H1 (cell line): ENCODE data around the gene GET3. TPM values are rescaled to one million over a fixed set of nuclear protein-coding genes. Genes with fewer than 3 reads are reported as not detected.

Experiments
- CTCF ChIA-PET: fragments of 300-600 bp; sonication (Branson Sonifier 250); formaldehyde crosslinking; loops from one replicate; lab custom pipeline; 2021; ENCODE audit not compliant: partially characterized antibody; lab: Charles Lee
- POLR2A ChIA-PET: fragments of 300-600 bp; sonication (Branson Sonifier 250); formaldehyde crosslinking; loops from one replicate; lab custom pipeline; 2021; ENCODE audit warnings: inconsistent platforms; ENCODE audit not compliant: partially characterized antibody; lab: Charles Lee
- DNase-seq, 2 experiments: peaks; one replicate each; pipeline versions ENCODE4 v3.0.0 to v3.0.0-alpha.2; 2010 to 2022; ENCODE audit warnings: low spot score in 2 of 2, low read depth in 1 of 2, mixed read lengths in 1 of 2
- FAIRE-seq: peaks from 2 replicates; lab custom pipeline; 2011; peaks lifted over from hg19 to GRCh38; lab: Jason Lieb, UNC
- H2AFZ ChIP-seq: 2 replicates; pipeline ENCODE4 v1.8.1; 2012; ENCODE audit warnings: low read length, inconsistent platforms
- H2AK5ac ChIP-seq: 2 replicates; pipeline ENCODE4 v1.6.1; 2013; ENCODE audit warnings: low read depth, low read length
- H2BK120ac ChIP-seq: replicated peaks from 2 replicates; pipeline ENCODE3; 2013; ENCODE audit warnings: low read depth, low read length, inconsistent platforms
- H2BK12ac ChIP-seq: 2 replicates; pipeline ENCODE4 v1.6.1; 2013; ENCODE audit warnings: low read depth, low read length
- H2BK15ac ChIP-seq: 2 replicates; pipeline ENCODE4 v1.6.1; 2013; ENCODE audit warnings: low read length
- H2BK20ac ChIP-seq: 2 replicates; pipeline ENCODE4 v1.6.1; 2013; ENCODE audit warnings: low read length
- H2BK5ac ChIP-seq: 2 replicates; pipeline ENCODE4 v1.6.1; 2013; ENCODE audit warnings: low read depth, low read length
- H3K14ac ChIP-seq: 2 replicates; pipeline ENCODE4 v1.6.1; 2013; ENCODE audit warnings: inconsistent platforms; ENCODE audit not compliant: insufficient read length
- H3K18ac ChIP-seq: 2 replicates; pipeline ENCODE4 v1.6.1; 2013; ENCODE audit warnings: low read length; ENCODE audit errors: extremely low read depth
- H3K23ac ChIP-seq: 2 replicates; pipeline ENCODE4 v1.6.1; 2013; ENCODE audit warnings: inconsistent platforms; ENCODE audit not compliant: insufficient read length
- H3K23me2 ChIP-seq: 2 replicates; pipeline ENCODE4 v1.6.1; 2013; ENCODE audit warnings: low read depth, low read length
- H3K27ac ChIP-seq: 2 replicates; pipeline ENCODE4 v1.6.1; 2011; ENCODE audit warnings: low read depth, low read length, inconsistent platforms
- H3K27me3 ChIP-seq, 4 experiments: replicated peaks in 1 of 4; 1 replicate in 1 of 4; 2 replicates in 3 of 4; pipeline versions ENCODE4 v1.6.1 to v1.8.1; 2011 to 2013; ENCODE audit warnings: low read length in 3 of 4, mild to moderate bottlenecking in 3 of 4, inconsistent platforms in 2 of 4, mixed read lengths in 2 of 4, moderate library complexity in 1 of 4; ENCODE audit not compliant: control insufficient read depth in 3 of 4, insufficient read depth in 3 of 4; ENCODE audit errors: extremely low read depth in 1 of 4
- H3K36me3 ChIP-seq, 4 experiments: 2 replicates each; pipeline versions ENCODE4 v1.6.1 to v1.8.1; 2011 to 2013; ENCODE audit warnings: mild to moderate bottlenecking in 4 of 4, low read length in 3 of 4, moderate library complexity in 2 of 4, control low read depth in 1 of 4, inconsistent platforms in 1 of 4; ENCODE audit not compliant: insufficient read depth in 4 of 4, control insufficient read depth in 2 of 4
- H3K4ac ChIP-seq: replicated peaks from 2 replicates; pipeline ENCODE3; 2013; ENCODE audit warnings: low read length, low read depth, mixed read lengths, inconsistent platforms; ENCODE audit not compliant: insufficient read length
- H3K4me1 ChIP-seq, 4 experiments: replicated peaks in 1 of 4; 1 replicate in 1 of 4; 2 replicates in 3 of 4; pipeline versions ENCODE4 v1.6.1 to v1.8.1; 2011 to 2013; ENCODE audit warnings: low read length in 3 of 4, inconsistent platforms in 2 of 4, mixed read lengths in 1 of 4; ENCODE audit not compliant: insufficient read depth in 4 of 4, control insufficient read depth in 3 of 4
- H3K4me2 ChIP-seq, 2 experiments: 2 replicates each; pipeline versions ENCODE4 v1.6.1 to v1.8.1; 2011 to 2013; ENCODE audit warnings: low read depth in 2 of 2, low read length in 2 of 2, control low read depth in 1 of 2, inconsistent platforms in 1 of 2, mild to moderate bottlenecking in 1 of 2; ENCODE audit not compliant: insufficient read depth in 1 of 2
- H3K4me3 ChIP-seq, 4 experiments: fragments of 200-600, 300-600 bp in 1 of 4; sonication (generic), shearing (Covaris generic), sonication (Bioruptor Twin) in 1 of 4; 2 replicates each; pipeline versions ENCODE4 v1.5.1 to v1.8.1; 2011 to 2016; ENCODE audit warnings: low read length in 4 of 4, low read depth in 3 of 4, control low read depth in 2 of 4, inconsistent platforms in 2 of 4, mild to moderate bottlenecking in 2 of 4, mixed read lengths in 1 of 4, moderate library complexity in 1 of 4; ENCODE audit not compliant: insufficient read depth in 2 of 4; ENCODE audit errors: extremely low read depth in 1 of 4
- H3K56ac ChIP-seq: replicated peaks from 2 replicates; pipeline ENCODE3; 2013; ENCODE audit warnings: low read depth, mild to moderate bottlenecking, mixed read lengths, low read length, inconsistent platforms; ENCODE audit not compliant: insufficient read length
- H3K79me1 ChIP-seq: 2 replicates; pipeline ENCODE4 v1.6.1; 2013; ENCODE audit warnings: low read depth, low read length, control low read depth
- H3K79me2 ChIP-seq, 2 experiments: 2 replicates each; pipeline versions ENCODE4 v1.6.1 to v1.8.1; 2012 to 2013; ENCODE audit warnings: low read length in 2 of 2, mild to moderate bottlenecking in 2 of 2, inconsistent platforms in 1 of 2; ENCODE audit not compliant: insufficient read depth in 2 of 2, control insufficient read depth in 1 of 2
- H3K9ac ChIP-seq, 4 experiments: replicated peaks in 1 of 4; 1 replicate in 1 of 4; 2 replicates in 3 of 4; pipeline versions ENCODE4 v1.6.1 to v1.8.1; 2011 to 2013; ENCODE audit warnings: low read depth in 3 of 4, low read length in 3 of 4, control low read depth in 2 of 4, mild to moderate bottlenecking in 2 of 4, moderate library complexity in 2 of 4, inconsistent platforms in 1 of 4; ENCODE audit errors: extremely low read depth in 1 of 4
- H3K9me3 ChIP-seq, 2 experiments: 2 replicates each; pipeline versions ENCODE4 v1.6.1 to v1.8.1; 2012 to 2013; ENCODE audit warnings: mild to moderate bottlenecking in 2 of 2, moderate library complexity in 2 of 2, control low read depth in 1 of 2, inconsistent platforms in 1 of 2, low read depth in 1 of 2, low read length in 1 of 2, mixed read lengths in 1 of 2; ENCODE audit not compliant: insufficient read depth in 2 of 2
- H4K20me1 ChIP-seq, 2 experiments: replicated peaks in 1 of 2; 2 replicates each; pipeline versions ENCODE3 to v1.8.1; 2011 to 2013; ENCODE audit warnings: inconsistent platforms in 2 of 2, low read length in 2 of 2, mild to moderate bottlenecking in 1 of 2; ENCODE audit not compliant: insufficient read depth in 2 of 2, control insufficient read depth in 1 of 2
- H4K5ac ChIP-seq: 2 replicates; pipeline ENCODE4 v1.6.1; 2013; ENCODE audit warnings: low read length, low read depth, mixed read lengths, inconsistent platforms; ENCODE audit not compliant: insufficient read length
- H4K8ac ChIP-seq: 2 replicates; pipeline ENCODE4 v1.8.0; 2013; ENCODE audit warnings: mild to moderate bottlenecking, moderate library complexity, low read length, inconsistent platforms; ENCODE audit not compliant: insufficient read depth; ENCODE audit errors: extremely low read depth
- H4K91ac ChIP-seq: replicated peaks from 2 replicates; pipeline ENCODE3; 2013; ENCODE audit warnings: low read length, mixed read lengths, inconsistent platforms; ENCODE audit not compliant: insufficient read length
- SP4 ChIP-seq: IDR thresholded peaks from 2 replicates; pipeline ENCODE4 v1.6.1; 2012; ENCODE audit warnings: low read length, inconsistent platforms
- TBP ChIP-seq: IDR thresholded peaks from 2 replicates; pipeline ENCODE4 v1.6.1; 2011; ENCODE audit warnings: low read depth, low read length, improper control_type of control experiment
- WGBS, 2 experiments: shearing (Covaris generic) in 1 of 2; methylation state at CpG; one replicate each; pipeline versions ENCODE4 v1.1.6 to v1.1.7; 2013 to 2015; ENCODE audit warnings: low lambda C conversion rate in 2 of 2, mixed read lengths in 2 of 2, inconsistent platforms in 1 of 2, low coverage in 1 of 2, missing lambda C conversion rate in 1 of 2; ENCODE audit not compliant: insufficient replicate concordance in 2 of 2, insufficient coverage in 1 of 2, insufficient read length in 1 of 2; ENCODE audit errors: extremely low coverage in 1 of 2, missing lambda C conversion rate in 1 of 2; 5-methylcytosine and 5-hydroxymethylcytosine counted together
- polyA plus RNA-seq, 7 experiments: library from polyadenylated mRNA; depleted of rRNA in 3 of 7; stranded (reverse) in 5 of 7; unstranded in 2 of 7; fragments of >200 nt in 5 of 7; fragments of 200-250 nt in 2 of 7; gene quantifications; 1 replicate in 5 of 7; 2 replicates in 1 of 7; 4 replicates in 1 of 7; pipeline versions ENCODE4 v1.2.1 to v1.2.3, GENCODE V29; 2011 to 2013; ENCODE audit warnings: missing spikeins in 2 of 7, mixed read lengths in 2 of 7
- total RNA-seq: library from RNA; stranded (reverse); fragmentation: NEBNext Ultra II Directional; extraction: Animal tissue kit (Norgen Biotek cat#: 25700); gene quantifications from 2 replicates; pipeline ENCODE4 v1.2.1, GENCODE V29; 2021
- TF ChIP-seq, protein P1 (sequence below): IDR thresholded peaks from 2 replicates; pipeline ENCODE4 v1.6.1; 2012; ENCODE audit warnings: inconsistent platforms
- TF ChIP-seq, protein P2 (sequence below): IDR thresholded peaks from 2 replicates; pipeline ENCODE4 v1.6.1; 2011; ENCODE audit warnings: low read length, improper control_type of control experiment

Gene GET3
- total and polyA plus RNA-seq, 2 of the 8 experiments (the other 6 are each of a cell fraction or from before 2014, with no cell fraction given): 105 to 297 TPM

DNA sequence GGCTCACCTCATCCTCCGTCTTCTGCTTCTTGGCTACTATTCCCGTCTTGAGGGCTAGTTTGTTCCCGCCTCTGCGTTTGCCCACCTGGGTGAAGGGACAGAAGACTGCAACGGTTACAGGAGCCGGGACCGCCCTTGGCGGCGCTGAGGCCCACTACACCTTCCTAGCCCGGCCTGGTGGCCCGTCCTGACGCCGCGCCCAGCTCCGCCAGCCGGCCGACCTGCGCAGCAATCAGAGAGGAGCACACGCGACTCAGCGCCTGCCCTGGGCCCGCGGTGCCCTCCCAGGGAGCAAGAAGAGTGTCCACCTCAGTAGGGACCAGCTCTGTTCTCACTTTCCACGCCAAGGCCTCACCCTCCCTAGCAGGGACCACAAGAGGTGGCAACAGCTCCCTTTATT lies 6.0 kb upstream of the GET3 start:
- no peak overlapping the region; a peak in 1 of 4 replicates for H3K4me2 ChIP-seq
- POLR2A ChIA-PET: interaction anchor here (0.6 to 14.0 kb wide), 9 partner anchors 8 to 424 kb away, joined by 3 to 258 read pairs (median 4); partner anchors contain the start of genes FBXW9 and TNPO2
- H3K79me2 ChIP-seq: peaks cover 26 to 39% of the 10 kb centered on the region in 2 experiments

More for the DNA sequence above, 6.0 kb upstream of the GET3 start:
- H2BK120ac ChIP-seq: no peak overlapping the region
- no peak overlapping the region for H2BK20ac ChIP-seq
- H3K9me3 ChIP-seq: no peaks in the 10 kb centered on the region
- no peak overlapping the region for H3K4ac ChIP-seq
- no peak overlapping the region for H3K14ac ChIP-seq
- no peak overlapping the region for H4K5ac ChIP-seq
- no peak overlapping the region for H2BK5ac ChIP-seq
- no peak overlapping the region; a peak in 1 of 7 replicates for H3K9ac ChIP-seq
- H3K18ac ChIP-seq: no peak overlapping the region
- peaks cover 8% of the 10 kb centered on the region for H3K23me2 ChIP-seq
- no peak overlapping the region for H4K8ac ChIP-seq
- no peak overlapping the region for H4K91ac ChIP-seq
- H3K36me3 ChIP-seq: peaks cover 10 to 31% (median 15%) of the 10 kb centered on the region in 4 experiments
- H3K27ac ChIP-seq: no peak overlapping the region
- FAIRE-seq (no peak), DNase-seq (no peak)
- H4K20me1 ChIP-seq: peaks cover 14 to 20% of the 10 kb centered on the region in 2 experiments
- H2AFZ ChIP-seq: no peak overlapping the region
- H3K4me3 ChIP-seq: no peak overlapping the region
- WGBS, 2 experiments: 98% methylated on average over 23 of the region's 24 CpGs; no CpG with 5 or more reads in 1 of the 2 experiments
- H3K27me3 ChIP-seq: no peaks in the 10 kb centered on the region
- H3K23ac ChIP-seq: no peak overlapping the region
- H3K56ac ChIP-seq: no peak overlapping the region
- TF ChIP-seq TBP (no peak), SP4 (no peak)
- TF ChIP-seq, protein P1, sequence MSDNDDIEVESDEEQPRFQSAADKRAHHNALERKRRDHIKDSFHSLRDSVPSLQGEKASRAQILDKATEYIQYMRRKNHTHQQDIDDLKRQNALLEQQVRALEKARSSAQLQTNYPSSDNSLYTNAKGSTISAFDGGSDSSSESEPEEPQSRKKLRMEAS: no peak
- TF ChIP-seq, protein P2, sequence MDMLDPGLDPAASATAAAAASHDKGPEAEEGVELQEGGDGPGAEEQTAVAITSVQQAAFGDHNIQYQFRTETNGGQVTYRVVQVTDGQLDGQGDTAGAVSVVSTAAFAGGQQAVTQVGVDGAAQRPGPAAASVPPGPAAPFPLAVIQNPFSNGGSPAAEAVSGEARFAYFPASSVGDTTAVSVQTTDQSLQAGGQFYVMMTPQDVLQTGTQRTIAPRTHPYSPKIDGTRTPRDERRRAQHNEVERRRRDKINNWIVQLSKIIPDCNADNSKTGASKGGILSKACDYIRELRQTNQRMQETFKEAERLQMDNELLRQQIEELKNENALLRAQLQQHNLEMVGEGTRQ: no peak
- no peak overlapping the region for H2AK5ac ChIP-seq
- CTCF ChIA-PET: interaction anchor here (0.6 to 10.5 kb wide), 7 partner anchors 14 to 199 kb away, joined by 3 to 87 read pairs (median 3); no protein-coding TSS in a partner anchor
- peaks cover 0 to 6% (median 4%) of the 10 kb centered on the region in 4 experiments; a peak in 5 of 7 replicates for H3K4me1 ChIP-seq
- no peak overlapping the region for H2BK12ac ChIP-seq
- H2BK15ac ChIP-seq: no peak overlapping the region
- peaks cover 5% of the 10 kb centered on the region; the same call in 1 of the 2 replicates for H3K79me1 ChIP-seq
